NB4 (cell line): ENCODE measurements around the gene LRCOL1.

Source experiments
- DNase-seq: peaks from one replicate; pipeline ENCODE4 v3.0.0; 2010; ENCODE audit warnings: low read depth
- H3K4me3 ChIP-seq: one replicate; pipeline ENCODE4 v1.5.1; 2011; ENCODE audit warnings: mild to moderate bottlenecking, low read depth, low read length, moderate library complexity
- MAX ChIP-seq: IDR thresholded peaks from 2 replicates; pipeline ENCODE4 v1.6.1; 2011; ENCODE audit warnings: low read depth, low read length
- MYC ChIP-seq: IDR thresholded peaks from 2 replicates; pipeline ENCODE4 v1.6.1; 2011; ENCODE audit warnings: low read depth, low read length
- POLR2A ChIP-seq: IDR thresholded peaks from 2 replicates; pipeline ENCODE4 v1.6.1; 2011; ENCODE audit warnings: mild to moderate bottlenecking; ENCODE audit not compliant: insufficient read length; ENCODE audit errors: extremely low read depth
- TF ChIP-seq, protein P1 (sequence below): IDR thresholded peaks from one replicate; pipeline ENCODE4 v1.5.1; 2012; ENCODE audit warnings: low read depth, low read length

The LRCOL1 gene

GRCh38 chr12:132610051-132610759 is at the start of gene LRCOL1:
Gene LRCOL1 (minus strand): TSS chr12:132610582. CDS start chr12:132606251, 4,331 bp downstream.
- no peak for TF ChIP-seq MAX
- TF ChIP-seq, protein P1, sequence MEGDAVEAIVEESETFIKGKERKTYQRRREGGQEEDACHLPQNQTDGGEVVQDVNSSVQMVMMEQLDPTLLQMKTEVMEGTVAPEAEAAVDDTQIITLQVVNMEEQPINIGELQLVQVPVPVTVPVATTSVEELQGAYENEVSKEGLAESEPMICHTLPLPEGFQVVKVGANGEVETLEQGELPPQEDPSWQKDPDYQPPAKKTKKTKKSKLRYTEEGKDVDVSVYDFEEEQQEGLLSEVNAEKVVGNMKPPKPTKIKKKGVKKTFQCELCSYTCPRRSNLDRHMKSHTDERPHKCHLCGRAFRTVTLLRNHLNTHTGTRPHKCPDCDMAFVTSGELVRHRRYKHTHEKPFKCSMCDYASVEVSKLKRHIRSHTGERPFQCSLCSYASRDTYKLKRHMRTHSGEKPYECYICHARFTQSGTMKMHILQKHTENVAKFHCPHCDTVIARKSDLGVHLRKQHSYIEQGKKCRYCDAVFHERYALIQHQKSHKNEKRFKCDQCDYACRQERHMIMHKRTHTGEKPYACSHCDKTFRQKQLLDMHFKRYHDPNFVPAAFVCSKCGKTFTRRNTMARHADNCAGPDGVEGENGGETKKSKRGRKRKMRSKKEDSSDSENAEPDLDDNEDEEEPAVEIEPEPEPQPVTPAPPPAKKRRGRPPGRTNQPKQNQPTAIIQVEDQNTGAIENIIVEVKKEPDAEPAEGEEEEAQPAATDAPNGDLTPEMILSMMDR: no peak
- no peak for TF ChIP-seq MYC
- TF ChIP-seq POLR2A: no peak
- no peak for DNase-seq
- H3K4me3 ChIP-seq: no peak within 1 kb of the TSS

DNA sequence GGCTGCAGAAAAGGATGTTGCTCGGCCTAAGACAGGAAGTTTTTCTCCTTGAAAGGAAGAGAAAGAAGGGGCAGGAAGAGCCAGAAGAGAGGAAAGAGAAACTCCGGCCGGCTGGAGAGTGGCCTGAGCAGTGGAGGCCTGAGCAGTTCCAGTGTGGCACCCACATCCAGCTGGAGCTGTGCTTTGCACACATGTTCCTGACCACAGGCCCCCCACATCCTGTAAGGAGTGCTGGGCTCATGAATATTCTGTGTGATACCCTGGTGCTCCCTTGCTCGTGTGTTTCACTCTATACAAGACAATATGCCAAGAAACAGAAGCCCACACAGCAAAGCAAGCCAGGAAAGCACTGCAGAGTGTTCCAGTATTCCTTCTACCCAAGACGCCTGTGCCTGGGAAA is 49.7 kb upstream of the LRCOL1 start:
- DNase-seq: no peak
- H3K4me3 ChIP-seq: no peak overlapping the region
- TF ChIP-seq, protein P1: no peak
- TF ChIP-seq MYC (no peak), POLR2A (no peak), MAX (no peak)

GRCh38 chr12:132659146-132659545 is 48.8 kb upstream of the LRCOL1 start:
- no peak for DNase-seq
- H3K4me3 ChIP-seq: no peak overlapping the region
- TF ChIP-seq, protein P1: no peak
- TF ChIP-seq POLR2A: no peak
- TF ChIP-seq MYC: no peak
- no peak for TF ChIP-seq MAX

DNA sequence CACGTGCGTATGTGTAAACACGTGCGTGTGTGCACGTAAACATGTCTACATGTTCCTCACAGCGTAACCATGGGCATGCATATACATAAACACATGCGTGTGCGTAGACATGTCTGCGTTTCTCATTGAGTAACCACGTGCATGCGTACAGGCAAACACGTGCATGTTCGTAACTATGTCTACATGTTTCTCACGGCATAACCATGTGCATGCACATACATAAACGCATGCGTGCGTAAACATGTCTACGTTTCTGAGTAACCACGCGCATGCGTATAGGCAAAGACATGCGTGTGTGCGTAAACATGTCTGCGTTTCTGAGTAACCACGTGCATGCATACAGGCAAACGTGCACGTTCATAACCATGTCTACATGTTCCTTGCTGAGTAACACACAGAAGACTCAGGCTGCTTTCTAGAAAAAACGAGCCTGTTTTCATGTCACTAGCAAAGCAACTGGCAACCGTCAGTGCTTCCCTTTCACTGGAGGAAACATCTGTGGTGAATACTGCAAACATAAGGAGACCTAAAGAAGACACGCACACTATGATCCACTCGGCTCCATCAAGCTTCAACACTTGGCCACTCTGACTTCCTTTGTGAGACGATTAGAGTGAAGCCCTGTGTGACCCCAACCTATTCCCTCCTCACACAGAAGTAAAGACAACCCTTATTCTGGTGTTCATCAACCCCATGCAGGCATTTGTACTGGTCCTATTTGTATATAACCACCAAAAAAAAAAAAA is 47.9 kb upstream of the LRCOL1 start:
- TF ChIP-seq, protein P1: no peak
- TF ChIP-seq MAX (no peak), MYC (no peak), POLR2A (no peak)
- no peak overlapping the region for H3K4me3 ChIP-seq
- no peak for DNase-seq

DNA sequence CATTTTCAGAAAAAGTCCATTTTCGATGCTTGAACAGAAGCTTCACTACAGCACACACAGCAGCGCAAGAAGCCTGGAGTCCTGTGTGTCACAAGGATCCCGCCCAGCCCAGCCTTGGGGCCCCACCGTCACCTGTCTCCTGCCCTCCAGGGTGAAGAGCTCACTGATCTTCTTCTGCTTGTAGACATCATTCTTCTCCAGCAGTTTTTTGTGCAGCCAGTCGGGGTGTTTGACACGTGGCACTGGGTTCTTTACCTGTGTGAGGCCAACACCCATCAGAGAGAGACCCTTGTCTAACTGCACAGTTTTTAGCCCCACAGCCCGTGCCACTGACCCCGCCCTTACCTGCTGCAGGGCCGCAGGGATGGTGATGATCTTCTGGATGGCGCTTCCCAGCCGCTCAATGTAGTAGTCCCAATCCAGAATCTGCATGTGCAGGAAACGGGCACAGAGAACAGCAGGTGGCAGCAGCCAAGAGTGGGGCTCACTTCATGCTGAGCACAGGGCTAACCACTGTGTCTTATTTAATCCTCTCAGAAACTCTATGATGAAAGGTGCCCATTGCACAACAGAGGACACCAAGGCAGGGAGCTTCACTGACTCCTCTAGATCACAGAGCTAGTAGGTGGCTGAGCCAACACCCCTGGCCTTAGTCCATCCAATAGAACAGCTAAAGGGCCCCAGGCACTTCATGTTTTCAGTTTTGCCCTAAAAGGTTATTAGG is 46.8 kb upstream of the LRCOL1 start:
- TF ChIP-seq MYC (no peak), POLR2A (no peak), MAX (no peak)
- TF ChIP-seq, protein P1: no peak
- DNase-seq: peak; percentile 50
- H3K4me3 ChIP-seq: no peak overlapping the region
